Cardiac fibroblast (primary cell): ENCODE data around the gene TATDN3.

Experiments
- DNase-seq, 2 donors: peaks; one replicate each; pipeline versions ENCODE4 v3.0.0 to v3.0.0-alpha.2; 2010; ENCODE audit warnings: low read depth in 2 of 2
- H3K4me3 ChIP-seq, 2 donors: replicated peaks in 1 of 2; 1 replicate in 1 of 2; 2 replicates in 1 of 2; pipeline ENCODE4 v1.5.1; 2011; ENCODE audit warnings: low read depth in 2 of 2, low read length in 2 of 2, mild to moderate bottlenecking in 2 of 2, moderate library complexity in 1 of 2
- TF ChIP-seq, protein P1 (sequence below): IDR thresholded peaks from one replicate; pipeline ENCODE4 v1.5.1; 2011; ENCODE audit warnings: low read depth, mild to moderate bottlenecking, low read length, inconsistent platforms

The TATDN3 gene

DNA sequence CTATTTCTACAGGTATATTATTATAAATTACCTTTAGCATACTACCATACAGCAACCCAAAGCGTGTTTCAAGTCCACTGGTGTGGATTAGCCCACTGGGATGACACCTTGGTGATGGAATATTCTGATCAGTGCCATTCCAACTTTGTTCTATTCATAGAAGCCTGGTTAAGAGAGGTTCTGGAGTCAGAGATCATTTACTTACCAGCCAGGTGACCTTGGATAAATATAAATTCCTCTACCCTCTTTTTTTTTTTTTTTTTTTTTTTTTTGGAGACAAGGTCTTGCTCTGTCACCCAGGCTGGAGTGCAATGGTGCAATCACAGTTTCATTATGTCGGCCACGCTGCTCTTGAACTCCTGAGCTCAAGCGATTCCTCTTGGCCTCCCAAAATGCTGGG lies 55.9 kb downstream of the TATDN3 start, which contains the start of gene SPATA45:
Gene SPATA45 (minus strand): TSS at position 101 of the 400 bp plus-strand sequence. CDS start 11,500 bp downstream, outside the sequence.
- H3K4me3 ChIP-seq = no peak within 1 kb of the TSS
- TF ChIP-seq, protein P1, sequence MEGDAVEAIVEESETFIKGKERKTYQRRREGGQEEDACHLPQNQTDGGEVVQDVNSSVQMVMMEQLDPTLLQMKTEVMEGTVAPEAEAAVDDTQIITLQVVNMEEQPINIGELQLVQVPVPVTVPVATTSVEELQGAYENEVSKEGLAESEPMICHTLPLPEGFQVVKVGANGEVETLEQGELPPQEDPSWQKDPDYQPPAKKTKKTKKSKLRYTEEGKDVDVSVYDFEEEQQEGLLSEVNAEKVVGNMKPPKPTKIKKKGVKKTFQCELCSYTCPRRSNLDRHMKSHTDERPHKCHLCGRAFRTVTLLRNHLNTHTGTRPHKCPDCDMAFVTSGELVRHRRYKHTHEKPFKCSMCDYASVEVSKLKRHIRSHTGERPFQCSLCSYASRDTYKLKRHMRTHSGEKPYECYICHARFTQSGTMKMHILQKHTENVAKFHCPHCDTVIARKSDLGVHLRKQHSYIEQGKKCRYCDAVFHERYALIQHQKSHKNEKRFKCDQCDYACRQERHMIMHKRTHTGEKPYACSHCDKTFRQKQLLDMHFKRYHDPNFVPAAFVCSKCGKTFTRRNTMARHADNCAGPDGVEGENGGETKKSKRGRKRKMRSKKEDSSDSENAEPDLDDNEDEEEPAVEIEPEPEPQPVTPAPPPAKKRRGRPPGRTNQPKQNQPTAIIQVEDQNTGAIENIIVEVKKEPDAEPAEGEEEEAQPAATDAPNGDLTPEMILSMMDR = no peak
- no peak for DNase-seq

DNA sequence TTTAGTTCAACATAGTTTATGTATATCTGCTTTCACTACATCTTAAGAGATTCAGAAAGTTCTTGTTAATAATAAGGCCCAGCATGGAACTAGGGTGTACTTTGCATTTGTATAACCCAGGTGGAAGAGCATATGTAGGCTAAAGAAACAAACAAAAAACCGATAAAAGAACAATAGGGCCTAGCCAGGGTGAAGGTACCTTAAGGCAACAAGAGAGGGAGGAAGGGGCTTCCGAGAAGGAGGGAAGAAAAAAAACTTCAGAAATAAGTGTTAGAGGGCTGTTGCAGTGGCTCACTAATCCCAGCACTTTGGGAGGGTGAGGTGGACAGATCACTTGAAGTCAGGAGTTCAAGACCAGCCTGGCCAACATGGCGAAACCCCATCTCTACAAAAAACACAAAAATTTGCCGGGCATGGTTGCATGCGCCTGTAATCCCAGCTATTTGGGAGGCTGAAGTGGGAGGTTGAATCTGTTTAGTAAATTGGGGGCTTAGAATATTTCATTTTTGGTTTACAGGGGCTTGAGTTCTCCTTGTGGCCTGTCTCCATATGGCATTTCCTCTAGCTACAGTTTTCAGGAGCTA lies 60.5 kb downstream of the TATDN3 start:
- H3K4me3 ChIP-seq = no peak overlapping the region
- DNase-seq = no peak

DNA sequence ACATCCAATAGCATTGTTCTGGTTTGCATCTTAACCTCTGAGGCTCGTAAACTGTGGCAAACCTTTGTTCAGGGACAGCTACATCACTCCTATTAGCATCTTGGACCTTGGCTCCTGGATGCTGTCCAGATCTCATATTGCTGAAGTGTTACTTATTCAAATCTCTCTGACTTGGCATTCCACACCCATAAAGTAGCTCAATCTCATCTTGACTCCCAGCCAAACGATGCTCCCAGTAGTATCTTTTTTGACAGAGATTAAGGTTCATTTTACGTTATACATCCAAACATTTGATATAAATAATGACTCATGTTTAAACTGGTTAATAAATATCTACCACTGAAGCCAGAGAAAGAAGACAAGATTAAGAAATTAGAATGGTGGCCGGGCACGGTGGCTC lies 62.0 kb downstream of the TATDN3 start:
- DNase-seq = no peak
- TF ChIP-seq, protein P1 = no peak
- H3K4me3 ChIP-seq = no peak overlapping the region

More for the DNA sequence above, 60.5 kb downstream of the TATDN3 start:
- TF ChIP-seq, protein P1 = no peak

DNA sequence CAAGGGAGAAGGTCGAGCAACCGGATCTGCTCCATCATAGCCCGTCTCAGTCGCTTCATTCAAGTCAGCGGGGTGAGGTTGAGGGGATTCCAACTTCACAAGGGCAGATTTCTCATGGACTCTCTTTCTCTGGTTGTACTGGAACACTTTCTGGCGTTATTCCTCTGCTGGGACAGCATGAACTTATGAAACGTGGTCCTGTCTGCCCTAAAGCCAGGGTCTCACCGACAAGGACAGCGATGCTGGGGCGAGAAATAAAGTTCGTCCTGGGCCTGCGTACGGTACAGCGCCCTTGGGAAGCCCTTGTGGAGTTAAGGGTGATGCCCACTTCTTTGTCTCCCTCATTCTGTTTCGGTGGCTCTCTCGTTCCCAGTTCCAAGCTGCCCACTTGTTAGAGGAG lies 65.1 kb downstream of the TATDN3 start:
- H3K4me3 ChIP-seq = no peak overlapping the region
- no peak for DNase-seq
- TF ChIP-seq, protein P1 = no peak

DNA sequence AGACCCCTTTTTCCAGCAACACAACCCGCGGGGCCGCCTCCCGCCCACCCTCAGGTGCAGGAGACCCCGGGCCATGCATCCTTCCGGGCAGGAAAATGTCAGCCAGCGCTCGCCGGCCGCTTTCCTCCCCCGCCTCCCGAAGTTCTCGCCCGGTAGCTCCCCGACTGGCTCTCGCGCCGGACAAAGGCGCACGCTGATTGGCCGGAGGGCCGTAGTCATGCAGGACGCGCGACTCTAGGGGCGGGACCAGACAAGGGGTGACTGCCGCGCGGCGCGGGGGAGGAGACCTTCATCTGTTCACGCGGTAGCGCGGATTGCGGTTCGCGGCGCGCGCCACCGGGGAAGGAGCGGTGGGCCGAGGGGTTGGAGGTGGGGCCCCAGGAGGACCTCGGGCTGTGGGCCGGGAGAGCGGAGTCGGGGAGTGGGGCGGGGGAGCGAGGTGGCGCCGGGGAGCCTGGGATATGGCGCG lies 66.3 kb downstream of the TATDN3 start, which contains the start of gene FLVCR1:
Gene FLVCR1 (plus strand): TSS at position 284 of the 469 bp plus-strand sequence. CDS start 178 bp downstream, at position 462.
- H3K4me3 ChIP-seq = peak within 1 kb of the TSS; percentile 88 to 93
- DNase-seq = peak; percentile 95 to 96
- TF ChIP-seq, protein P1 = no peak

DNA sequence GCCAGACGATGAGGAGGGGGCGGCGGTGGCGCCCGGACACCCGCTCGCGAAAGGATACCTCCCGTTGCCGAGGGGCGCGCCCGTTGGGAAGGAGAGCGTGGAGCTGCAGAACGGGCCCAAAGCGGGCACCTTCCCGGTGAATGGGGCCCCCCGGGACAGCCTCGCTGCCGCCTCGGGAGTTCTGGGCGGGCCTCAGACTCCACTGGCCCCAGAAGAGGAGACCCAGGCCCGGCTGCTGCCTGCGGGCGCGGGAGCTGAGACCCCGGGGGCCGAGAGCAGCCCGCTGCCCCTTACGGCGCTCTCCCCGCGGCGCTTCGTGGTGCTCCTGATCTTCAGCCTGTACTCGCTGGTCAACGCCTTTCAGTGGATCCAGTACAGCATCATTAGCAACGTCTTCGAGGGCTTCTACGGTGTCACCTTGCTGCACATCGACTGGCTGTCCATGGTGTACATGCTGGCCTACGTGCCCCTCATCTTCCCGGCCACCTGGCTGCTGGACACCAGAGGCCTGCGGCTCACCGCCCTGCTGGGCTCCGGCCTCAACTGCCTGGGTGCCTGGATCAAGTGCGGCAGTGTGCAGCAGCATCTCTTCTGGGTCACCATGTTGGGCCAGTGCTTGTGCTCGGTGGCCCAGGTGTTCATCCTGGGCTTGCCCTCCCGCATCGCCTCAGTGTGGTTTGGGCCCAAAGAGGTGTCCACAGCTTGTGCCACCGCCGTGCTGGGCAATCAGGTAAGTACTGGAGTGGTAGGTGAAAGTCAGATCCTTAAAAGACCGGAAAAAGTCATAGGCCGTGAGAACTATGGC lies 67.0 kb downstream of the TATDN3 start:
- TF ChIP-seq, protein P1 = no peak
- peak overlapping the region; percentile 88 to 93 for H3K4me3 ChIP-seq
- DNase-seq = peak; percentile 34 to 39
